A673 (cell line): ENCODE data around the gene PHRF1. TPM values are rescaled to one million over a fixed set of nuclear protein-coding genes. Genes with fewer than 3 reads are reported as not detected.

Source experiments
- BruUV-seq: library from RNA; stranded (reverse); fragments of 400-500 nt; replicated peaks from 2 replicates; lab custom pipeline; 2021; lab: Mats Ljungman, UMichigan
- CTCF ChIA-PET: fragments of 300-600 bp; sonication (Branson Sonifier 250); formaldehyde crosslinking; loops from one replicate; lab custom pipeline; 2022; ENCODE audit warnings: antibody characterized with exemption; lab: Charles Lee
- POLR2A ChIA-PET: fragments of 300-600 bp; sonication (Branson Sonifier 250); formaldehyde crosslinking; loops from one replicate; lab custom pipeline; 2022; ENCODE audit warnings: antibody characterized with exemption; ENCODE audit not compliant: low non-redundant PET; lab: Charles Lee
- DNase-seq: peaks from one replicate; pipeline ENCODE4 v3.0.0-alpha.2; 2015; ENCODE audit warnings: low spot score
- H3K27ac ChIP-seq: fragments of 200-600 bp; sonication (generic); 2 replicates; pipeline ENCODE4 v1.5.1; 2016; ENCODE audit warnings: mixed run types, low read depth, mild to moderate bottlenecking, mixed read lengths, antibody characterized with exemption, low read length; ENCODE audit not compliant: poor library complexity, severe bottlenecking
- H3K27me3 ChIP-seq: fragments of 200-600 bp; sonication (generic); replicated peaks from 2 replicates; pipeline ENCODE4 v1.6.1; 2017; ENCODE audit warnings: mixed run types, low read depth, mild to moderate bottlenecking, mixed read lengths, antibody characterized with exemption, low read length; ENCODE audit not compliant: insufficient read depth, poor library complexity
- H3K36me3 ChIP-seq: fragments of 200-600 bp; sonication (generic); 2 replicates; pipeline ENCODE4 v1.6.1; 2016; ENCODE audit warnings: mixed run types, mild to moderate bottlenecking, mixed read lengths, antibody characterized with exemption, low read length; ENCODE audit not compliant: insufficient read depth, poor library complexity, severe bottlenecking
- H3K4me1 ChIP-seq: fragments of 200-600 bp; sonication (generic); 2 replicates; pipeline ENCODE4 v1.6.1; 2017; ENCODE audit warnings: mixed run types, mild to moderate bottlenecking, mixed read lengths, antibody characterized with exemption, low read length; ENCODE audit not compliant: insufficient read depth, poor library complexity, severe bottlenecking
- H3K4me3 ChIP-seq: fragments of 200-600 bp; sonication (generic); 2 replicates; pipeline ENCODE4 v1.5.1; 2016; ENCODE audit warnings: low read depth, mixed run types, mild to moderate bottlenecking, mixed read lengths, low read length; ENCODE audit not compliant: poor library complexity, severe bottlenecking
- H3K9me3 ChIP-seq: fragments of 200-600 bp; sonication (generic); 2 replicates; pipeline ENCODE4 v1.6.1; 2016; ENCODE audit warnings: mixed run types, low read depth, mild to moderate bottlenecking, mixed read lengths, antibody characterized with exemption, low read length; ENCODE audit not compliant: poor library complexity, severe bottlenecking
- EZH2 ChIP-seq: fragments of 200-600 bp; sonication (generic); IDR thresholded peaks from 2 replicates; pipeline ENCODE4 v1.6.1; 2017; ENCODE audit warnings: borderline replicate concordance, low read depth, mild to moderate bottlenecking, mixed read lengths, antibody characterized with exemption, low read length; ENCODE audit not compliant: poor library complexity, severe bottlenecking
- intact Hi-C: fragments of 100-400 bp; cut with micrococcal nuclease; formaldehyde crosslinking; loops from one replicate; pipeline ENCODE4 v1.10.0; 2022; ENCODE audit not compliant: unreplicated experiment
- total RNA-seq: library from RNA; stranded (reverse); gene quantifications from 2 replicates; pipeline ENCODE4 v1.2.3, GENCODE V29; 2021
- TF ChIP-seq, protein P1 (sequence below): fragments of 300-800, 200-600 bp; sonication (generic); conservative IDR thresholded peaks from 2 replicates; pipeline ENCODE4 v1.5.1; 2017; ENCODE audit warnings: low read depth, mild to moderate bottlenecking, antibody characterized with exemption, low read length, moderate library complexity, mixed read lengths

The PHRF1 gene
- total RNA-seq, 1 experiment from 2014 or later: 43.0 TPM

DNA sequence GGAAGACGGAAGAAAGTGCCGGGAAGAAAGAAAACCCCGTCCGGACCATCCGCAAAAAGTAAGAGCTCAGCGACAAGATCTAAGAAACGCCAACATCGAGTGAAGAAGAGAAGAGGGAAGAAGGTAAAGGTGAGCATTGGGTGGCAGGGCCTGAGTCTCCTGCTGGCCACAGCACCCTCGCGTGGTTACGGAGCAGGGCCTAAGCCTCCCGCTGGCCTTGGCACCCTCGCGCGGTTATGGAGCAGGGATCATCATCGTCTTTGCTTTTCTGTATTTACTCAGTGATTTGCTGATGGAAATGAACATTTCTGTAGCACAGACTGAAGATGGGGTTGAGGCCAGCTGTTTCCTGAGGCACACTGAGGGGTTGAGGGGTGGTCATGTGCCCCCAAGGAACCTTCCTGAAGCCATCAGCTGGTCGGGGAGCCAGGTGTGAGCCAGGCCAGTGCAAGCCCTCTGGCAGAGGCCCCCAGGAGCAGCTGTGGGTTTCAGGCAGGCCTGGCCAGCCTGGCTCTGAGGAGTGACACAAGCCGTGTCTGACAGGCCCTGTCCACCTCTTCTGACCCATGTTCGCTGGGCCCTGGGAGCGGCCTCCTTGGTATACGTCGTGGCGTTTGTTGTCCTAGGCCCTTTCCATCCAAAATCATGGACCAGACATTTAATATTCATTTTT, 25.4 kb downstream of the PHRF1 start:
- H3K27me3 ChIP-seq: no peaks in the 10 kb centered on the region
- intact Hi-C loops: no loop called here
- no peak overlapping the region for H3K27ac ChIP-seq
- ChIA-PET CTCF (no interaction called here), POLR2A (interaction anchor here (0.7 kb wide), 1 partner anchor 476 kb away, joined by 14 read pairs; no protein-coding TSS in a partner anchor)
- H3K36me3 ChIP-seq: peaks cover 57% of the 10 kb centered on the region
- no peak for DNase-seq
- BruUV-seq: no TSS peak
- no peak overlapping the region for H3K4me3 ChIP-seq
- no peak for TF ChIP-seq EZH2
- TF ChIP-seq, protein P1, sequence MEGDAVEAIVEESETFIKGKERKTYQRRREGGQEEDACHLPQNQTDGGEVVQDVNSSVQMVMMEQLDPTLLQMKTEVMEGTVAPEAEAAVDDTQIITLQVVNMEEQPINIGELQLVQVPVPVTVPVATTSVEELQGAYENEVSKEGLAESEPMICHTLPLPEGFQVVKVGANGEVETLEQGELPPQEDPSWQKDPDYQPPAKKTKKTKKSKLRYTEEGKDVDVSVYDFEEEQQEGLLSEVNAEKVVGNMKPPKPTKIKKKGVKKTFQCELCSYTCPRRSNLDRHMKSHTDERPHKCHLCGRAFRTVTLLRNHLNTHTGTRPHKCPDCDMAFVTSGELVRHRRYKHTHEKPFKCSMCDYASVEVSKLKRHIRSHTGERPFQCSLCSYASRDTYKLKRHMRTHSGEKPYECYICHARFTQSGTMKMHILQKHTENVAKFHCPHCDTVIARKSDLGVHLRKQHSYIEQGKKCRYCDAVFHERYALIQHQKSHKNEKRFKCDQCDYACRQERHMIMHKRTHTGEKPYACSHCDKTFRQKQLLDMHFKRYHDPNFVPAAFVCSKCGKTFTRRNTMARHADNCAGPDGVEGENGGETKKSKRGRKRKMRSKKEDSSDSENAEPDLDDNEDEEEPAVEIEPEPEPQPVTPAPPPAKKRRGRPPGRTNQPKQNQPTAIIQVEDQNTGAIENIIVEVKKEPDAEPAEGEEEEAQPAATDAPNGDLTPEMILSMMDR: no peak
- H3K4me1 ChIP-seq: no peaks in the 10 kb centered on the region
- no peaks in the 10 kb centered on the region for H3K9me3 ChIP-seq

DNA sequence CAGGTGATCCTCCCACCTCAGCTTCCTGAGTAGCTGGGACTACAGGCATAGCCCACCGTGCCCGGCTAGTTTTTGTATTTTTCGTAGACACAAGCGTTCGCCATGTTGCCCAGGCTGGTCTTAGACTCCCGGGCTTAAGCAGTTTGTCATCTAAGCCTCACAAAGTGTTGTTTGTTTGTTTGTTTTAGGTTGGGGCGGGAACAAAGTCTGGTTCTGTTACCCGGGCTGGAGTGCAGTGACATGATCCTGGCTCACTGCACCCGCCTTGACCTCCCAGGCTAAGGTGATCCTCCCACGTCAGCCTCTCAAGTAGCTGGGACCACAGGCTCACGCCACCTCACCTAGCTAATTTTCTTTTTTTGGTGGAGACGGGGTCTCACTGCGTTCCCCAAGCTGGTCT, 26.9 kb downstream of the PHRF1 start:
- H3K36me3 ChIP-seq: peaks cover 62% of the 10 kb centered on the region

DNA sequence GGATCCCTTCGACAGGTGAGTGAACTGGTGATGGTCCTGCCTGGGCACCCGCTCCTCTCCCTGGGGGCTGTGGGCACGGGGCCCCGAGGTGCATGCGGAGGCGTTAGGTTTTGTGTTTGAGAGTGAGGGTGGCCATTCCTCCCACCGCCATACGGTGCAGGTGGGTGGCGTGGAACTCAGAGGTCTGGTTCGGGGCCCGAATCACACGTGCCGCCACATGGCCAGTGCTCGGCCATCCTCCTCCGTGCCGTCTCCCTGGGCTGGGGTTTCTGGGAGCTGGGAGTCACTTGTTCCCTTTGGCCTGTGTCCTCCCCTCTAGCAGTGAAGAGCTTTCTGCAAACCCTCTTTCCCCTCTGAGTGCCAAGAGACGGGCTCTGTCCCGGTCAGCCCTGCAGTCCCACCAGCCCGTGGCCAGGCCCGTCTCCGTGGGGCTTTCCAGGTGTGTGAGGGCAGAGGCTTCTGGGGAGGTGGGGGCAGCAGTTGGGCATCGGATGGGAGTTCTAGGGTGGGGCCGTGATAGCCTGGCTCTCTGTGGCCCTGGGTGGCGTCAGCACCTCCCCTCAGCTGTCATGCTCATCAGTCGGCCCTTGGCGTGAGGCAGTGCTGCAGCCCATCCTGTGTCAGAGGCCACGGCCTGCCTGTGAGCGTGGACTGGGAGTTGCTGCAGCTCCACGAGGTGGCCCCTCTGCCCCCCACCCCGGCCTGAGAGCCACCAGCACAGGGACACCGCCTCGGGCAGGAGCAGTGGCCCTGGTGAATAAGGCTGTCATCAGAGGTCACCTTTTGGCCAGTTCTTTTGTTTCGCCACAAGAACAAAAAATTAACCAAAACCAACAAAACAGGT, 29.2 kb downstream of the PHRF1 start:
- TF ChIP-seq, protein P1: no peak
- no peak for TF ChIP-seq EZH2
- no TSS peak for BruUV-seq
- Histone ChIP-seq H3K36me3 (peaks cover 66% of the 10 kb centered on the region), H3K27ac (no peak overlapping the region), H3K4me1 (no peaks in the 10 kb centered on the region), H3K4me3 (no peak overlapping the region), H3K27me3 (no peaks in the 10 kb centered on the region), H3K9me3 (no peaks in the 10 kb centered on the region)
- ChIA-PET POLR2A (no interaction called here), CTCF (no interaction called here)
- intact Hi-C loops: no loop called here
- DNase-seq: no peak

More for the DNA sequence above, 26.9 kb downstream of the PHRF1 start:
- TF ChIP-seq EZH2: no peak
- TF ChIP-seq, protein P1: no peak
- Histone ChIP-seq H3K9me3 (no peaks in the 10 kb centered on the region), H3K4me3 (no peak overlapping the region), H3K27ac (no peak overlapping the region), H3K27me3 (no peaks in the 10 kb centered on the region), H3K4me1 (no peaks in the 10 kb centered on the region)
- intact Hi-C loops: no loop called here
- DNase-seq: no peak
- CTCF ChIA-PET: no interaction called here
- POLR2A ChIA-PET: no interaction called here
- no TSS peak for BruUV-seq
